ENCODE data around the gene NUP210L. TPM values are rescaled to one million over a fixed set of nuclear protein-coding genes. Genes with fewer than 3 reads are reported as not detected.
"Not testable (repeated sequence)": the region's sequence is repeated elsewhere in the genome, so short reads cannot be mapped to it uniquely, and the experiment has no call there.

NUP210L gene
- total RNA-seq, 1 donor from 2014 or later: 0.15 TPM

DNA sequence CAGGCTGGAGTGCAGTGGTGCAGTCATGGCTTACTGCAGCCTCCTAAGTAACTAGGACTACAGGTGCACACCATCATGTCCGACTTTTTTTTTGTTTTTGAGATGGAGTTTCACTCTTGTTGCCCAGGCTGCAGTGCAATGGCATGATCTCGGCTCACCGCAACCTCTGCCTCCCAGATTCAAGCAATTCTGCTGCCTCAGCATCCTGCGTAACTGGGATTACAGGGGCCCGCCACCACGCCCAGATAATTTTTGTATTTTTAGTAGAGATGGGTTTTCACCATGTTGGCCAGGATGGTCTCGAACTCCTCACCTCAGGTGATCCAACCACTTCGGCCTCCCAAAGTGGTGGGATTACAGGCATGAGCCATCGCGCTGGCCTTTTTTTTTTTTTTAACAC lies 158.0 kb downstream of the NUP210L start:
- intact Hi-C loops (cut with micrococcal nuclease): not testable (repeated sequence)

DNA sequence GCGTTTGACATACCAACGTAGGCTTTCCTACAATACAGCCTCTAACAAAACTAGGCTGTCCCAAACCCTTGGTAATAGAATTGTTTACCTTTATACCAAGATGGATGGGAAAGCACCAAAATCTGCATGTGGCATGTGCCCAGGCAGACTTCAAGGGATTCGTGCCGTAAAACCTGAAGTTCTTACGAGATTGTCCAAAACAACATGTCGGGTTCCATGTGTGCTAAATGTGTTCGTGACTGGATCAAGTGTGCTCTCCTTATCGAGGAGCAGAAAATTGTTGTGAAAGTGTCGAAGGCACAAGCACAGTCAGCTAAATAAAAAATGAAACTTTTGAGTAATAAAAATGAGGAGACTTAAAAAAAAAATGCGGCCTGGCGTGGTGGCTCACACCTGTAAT lies 159.2 kb downstream of the NUP210L start:
- intact Hi-C loops (cut with micrococcal nuclease): no loop called here

- intact Hi-C loops (cut with micrococcal nuclease): no loop called here
These were observed 159.7 kb downstream of the NUP210L start for GRCh38 chr1:153995202-153995601.

GRCh38 chr1:153991806-153992205 lies 163.1 kb downstream of the NUP210L start:
- intact Hi-C loops (cut with micrococcal nuclease): loop anchor here (2.0 to 5.0 kb wide), 5 partner anchors 33 to 460 kb away; partner anchors contain the start of genes CRTC2 and UBAP2L

DNA sequence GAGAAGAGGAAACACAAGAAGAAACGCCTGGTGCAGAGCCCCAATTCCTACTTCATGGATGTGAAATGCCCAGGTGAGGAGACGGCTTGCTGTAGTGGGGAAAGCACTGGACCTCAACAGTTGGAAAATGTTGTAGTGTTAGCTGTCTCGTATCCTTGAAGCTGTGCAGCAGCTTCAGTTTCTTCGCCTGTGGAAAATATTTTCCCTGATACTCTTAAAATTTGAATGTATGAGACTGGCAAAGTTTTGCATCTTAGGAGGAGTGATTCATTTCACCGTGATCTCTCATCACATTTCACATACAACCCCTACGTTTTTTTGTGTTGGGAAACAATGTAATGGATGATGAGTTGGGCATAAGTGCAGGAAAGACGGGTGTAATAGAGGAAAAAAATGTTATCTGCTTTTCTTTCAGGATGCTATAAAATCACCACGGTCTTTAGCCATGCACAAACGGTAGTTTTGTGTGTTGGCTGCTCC lies 163.7 kb downstream of the NUP210L start:
- intact Hi-C loops (cut with micrococcal nuclease): loop anchor here (2.0 to 5.0 kb wide), 5 partner anchors 32 to 459 kb away; partner anchors contain the start of genes CRTC2 and UBAP2L

- intact Hi-C loops (cut with micrococcal nuclease): loop anchor here (1.0 to 5.0 kb wide), 17 partner anchors 13 to 458 kb away; partner anchors contain the start of genes CREB3L4, CRTC2, HAX1 and JTB
These were observed 164.3 kb downstream of the NUP210L start, which contains the start of gene RPS27 for GRCh38 chr1:153990468-153991150. Gene RPS27, plus strand, starts transcription at chr1:153990762. Its CDS starts 35 bp downstream, at chr1:153990797.

DNA sequence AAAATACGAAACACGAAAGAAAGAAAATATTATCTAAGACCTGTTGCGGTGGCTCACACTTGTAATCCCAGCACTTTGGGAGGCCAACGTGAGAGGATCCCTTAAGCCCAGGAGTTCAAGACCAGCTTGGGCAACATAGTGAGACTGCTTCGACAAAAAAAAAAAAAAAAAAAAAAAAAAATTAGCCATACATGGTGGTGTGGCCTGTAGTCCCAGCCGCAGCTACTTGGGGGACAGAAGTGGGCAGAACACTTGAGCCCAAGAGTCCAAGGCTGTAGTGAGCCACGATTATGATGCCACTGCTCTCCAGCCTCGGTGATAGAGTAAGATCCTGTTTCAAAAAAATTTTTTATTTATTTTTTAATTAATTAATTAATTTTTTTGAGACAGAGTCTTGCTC lies 167.3 kb downstream of the NUP210L start:
- intact Hi-C loops (cut with micrococcal nuclease): loop anchor here (2.0 kb wide), 3 partner anchors 205 to 415 kb away; partner anchors contain the start of gene INTS3

GRCh38 chr1:153985941-153986761 lies 168.7 kb downstream of the NUP210L start, which contains the start of gene RAB13:
Gene RAB13, minus strand, starts transcription at chr1:153986339. Its CDS starts 103 bp downstream, at chr1:153986236.
- intact Hi-C loops (cut with micrococcal nuclease): loop anchor here (1.0 to 2.0 kb wide), 12 partner anchors 9 to 413 kb away; partner anchors contain the start of genes CREB3L4, INTS3 and JTB

DNA sequence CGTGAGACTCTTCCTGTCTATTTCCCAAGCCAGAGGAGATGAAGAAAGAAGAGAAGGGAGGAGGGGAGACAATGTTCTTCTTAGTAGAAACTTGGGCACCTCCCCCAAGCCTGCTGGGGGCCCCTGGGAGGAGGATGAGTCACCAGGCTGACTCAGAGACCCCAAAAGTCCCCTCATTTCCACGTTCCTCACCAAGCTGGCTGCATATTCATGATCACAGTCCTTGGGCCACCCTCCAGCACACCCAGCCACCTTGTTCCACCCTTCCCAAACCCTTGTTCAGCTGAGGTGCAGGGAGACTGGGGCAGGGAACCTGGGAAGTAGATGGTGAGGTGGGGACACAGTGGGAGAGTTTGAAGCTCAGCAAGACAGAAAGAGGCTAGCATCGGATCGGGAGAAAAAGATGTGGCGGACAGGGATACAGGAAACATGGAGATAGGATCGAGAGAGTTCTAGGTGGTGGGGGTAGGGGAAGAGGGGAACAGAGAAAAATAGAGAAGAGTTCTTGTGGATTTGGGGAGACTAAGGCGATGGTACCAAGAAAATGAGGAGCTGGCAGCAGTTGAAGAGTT lies 169.4 kb downstream of the NUP210L start:
- intact Hi-C loops (cut with micrococcal nuclease): no loop called here

DNA sequence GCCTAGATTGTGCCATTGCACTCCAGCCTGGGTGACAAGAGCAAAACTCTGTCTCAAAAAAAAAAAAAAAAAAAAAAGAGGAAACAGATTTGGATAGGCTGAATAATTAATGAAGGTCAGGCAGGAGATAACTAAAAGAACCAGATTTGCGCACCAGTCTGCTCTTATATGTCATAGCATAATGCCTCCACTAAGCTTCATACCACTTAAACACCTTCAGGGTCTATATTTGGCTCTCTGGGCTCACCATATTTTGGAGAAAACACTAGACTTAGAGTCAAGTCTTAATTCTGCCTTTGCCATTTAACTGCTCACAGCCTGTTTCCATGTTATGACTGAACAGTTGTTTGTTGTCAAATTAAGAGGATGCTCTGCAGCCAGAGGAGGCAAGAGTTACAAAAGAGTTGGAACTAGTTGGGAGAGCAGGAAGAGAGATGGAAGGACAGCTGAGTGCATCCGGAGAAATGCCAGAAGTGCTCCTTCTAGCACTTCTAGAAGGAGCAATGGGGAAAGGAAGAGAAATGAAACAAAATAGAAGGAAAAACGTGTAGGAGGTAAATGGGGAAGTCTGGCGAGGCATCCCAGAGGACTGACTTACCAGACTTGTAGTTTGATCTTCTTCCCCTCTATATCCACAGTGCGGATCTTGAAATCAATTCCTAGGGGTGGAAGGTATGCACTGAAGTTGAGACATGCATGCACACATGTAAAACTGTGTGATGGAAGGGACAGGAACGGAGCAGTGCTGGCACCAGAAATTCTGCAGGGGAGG lies 170.6 kb downstream of the NUP210L start:
- intact Hi-C loops (cut with micrococcal nuclease): no loop called here

- intact Hi-C loops (cut with micrococcal nuclease): not testable (repeated sequence)
These were observed 173.1 kb downstream of the NUP210L start for GRCh38 chr1:153981735-153982134.

DNA sequence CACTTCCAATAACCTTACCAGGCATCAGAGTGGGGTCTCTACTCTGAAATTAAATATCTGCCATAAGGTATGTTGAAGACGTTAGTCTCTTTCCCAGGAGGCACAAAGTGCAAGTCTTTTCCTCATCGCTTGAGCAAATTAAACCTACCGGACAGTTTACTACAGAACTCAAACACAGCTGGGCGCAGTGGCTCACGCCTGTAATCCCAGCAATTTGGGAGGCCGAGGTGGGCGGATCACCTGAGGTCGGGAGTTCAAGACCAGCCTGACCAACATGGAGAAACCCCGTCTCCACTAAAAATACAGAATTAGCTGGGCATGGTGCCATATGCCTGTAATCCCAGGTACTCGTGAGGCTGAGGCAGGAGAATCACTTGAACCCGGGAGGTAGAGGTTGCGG lies 175.8 kb downstream of the NUP210L start:
- intact Hi-C loops (cut with micrococcal nuclease): loop anchor here (5.0 kb wide), 2 partner anchors 178 to 348 kb away; partner anchors contain the start of genes ATP8B2 and NUP210L

- intact Hi-C loops (cut with micrococcal nuclease): loop anchor here (5.0 kb wide), 2 partner anchors 179 to 349 kb away; partner anchors contain the start of genes ATP8B2 and NUP210L
These were observed 176.5 kb downstream of the NUP210L start for GRCh38 chr1:153978274-153978909.

- intact Hi-C loops (cut with micrococcal nuclease): loop anchor here (1.0 to 5.0 kb wide), 10 partner anchors 9 to 350 kb away; partner anchors contain the start of genes ATP8B2, CREB3L4, DENND4B and NUP210L
These were observed 177.3 kb downstream of the NUP210L start, which contains the start of gene JTB for GRCh38 chr1:153977250-153978240. Gene JTB, minus strand, starts transcription at chr1:153977674. Its CDS starts 422 bp downstream, at chr1:153977252.

- intact Hi-C loops (cut with micrococcal nuclease): loop anchor here (1.0 to 5.0 kb wide), 10 partner anchors 9 to 350 kb away; partner anchors contain the start of genes ATP8B2, CREB3L4, DENND4B and NUP210L
These were observed 178.0 kb downstream of the NUP210L start for GRCh38 chr1:153976819-153977249.

GRCh38 chr1:153973525-153973924 lies 181.3 kb downstream of the NUP210L start:
- intact Hi-C loops (cut with micrococcal nuclease): no loop called here

DNA sequence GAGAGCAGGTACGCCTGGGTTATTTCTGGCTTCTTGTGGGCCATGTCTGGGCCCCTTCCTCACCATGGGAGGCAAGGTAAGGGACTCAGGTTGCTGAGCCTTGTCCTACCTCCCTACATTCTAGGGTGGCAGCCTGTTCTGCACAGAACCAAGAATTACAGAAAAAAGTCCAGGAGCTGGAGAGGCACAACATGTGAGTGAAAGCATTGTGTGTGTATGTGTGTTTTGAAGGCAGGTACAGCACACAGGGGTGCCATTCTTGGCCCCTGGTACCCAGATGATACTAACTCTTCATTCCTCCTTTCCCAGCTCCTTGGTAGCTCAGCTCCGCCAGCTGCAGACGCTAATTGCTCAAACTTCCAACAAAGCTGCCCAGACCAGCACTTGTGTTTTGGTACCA lies 181.8 kb downstream of the NUP210L start:
- intact Hi-C loops (cut with micrococcal nuclease): no loop called here

DNA sequence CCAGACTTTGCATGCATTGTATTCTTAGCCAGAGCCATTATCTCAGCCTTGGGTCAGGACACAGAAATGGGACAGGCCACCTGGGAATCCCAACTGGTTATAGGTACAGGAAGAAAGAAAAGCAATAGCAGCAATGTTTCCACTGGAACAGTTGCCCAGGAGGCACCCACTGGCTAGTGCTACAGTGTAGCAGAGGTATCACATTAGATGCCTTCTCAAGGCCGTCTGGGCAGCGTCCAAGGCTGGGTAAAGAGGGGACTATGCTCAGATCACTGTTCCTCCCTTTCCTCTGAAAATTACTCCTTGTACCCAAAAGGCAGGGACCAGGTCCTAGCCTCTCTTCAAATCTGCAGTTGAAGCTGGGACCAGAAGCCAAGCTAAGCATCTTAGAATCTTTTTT lies 184.5 kb downstream of the NUP210L start:
- intact Hi-C loops (cut with micrococcal nuclease): no loop called here
